ENCODE data around the gene LMNTD2. TPM values are rescaled to one million over a fixed set of nuclear protein-coding genes. Genes with fewer than 3 reads are reported as not detected.

The LMNTD2 gene
- total RNA-seq (1 to 10 TPM in 1 of 2 donors, under 1 TPM in 1; 0.79 to 1.4 TPM), polyA plus RNA-seq (ENCODE audit: insufficient read length in 2 of 2) (1 to 10 TPM; 5.2 to 7.6 TPM)
- long read RNA-seq, donor 1, result 0 reads
- long read RNA-seq, donor 2, result 0 reads
- long read RNA-seq, donor 3, result 0 reads
- long read RNA-seq, donor 4, partial matches to known transcripts, result 10 of 10 reads
- long read RNA-seq, donor 4, other reads (novel, unspliced or antisense), result 0 of 10 reads

DNA sequence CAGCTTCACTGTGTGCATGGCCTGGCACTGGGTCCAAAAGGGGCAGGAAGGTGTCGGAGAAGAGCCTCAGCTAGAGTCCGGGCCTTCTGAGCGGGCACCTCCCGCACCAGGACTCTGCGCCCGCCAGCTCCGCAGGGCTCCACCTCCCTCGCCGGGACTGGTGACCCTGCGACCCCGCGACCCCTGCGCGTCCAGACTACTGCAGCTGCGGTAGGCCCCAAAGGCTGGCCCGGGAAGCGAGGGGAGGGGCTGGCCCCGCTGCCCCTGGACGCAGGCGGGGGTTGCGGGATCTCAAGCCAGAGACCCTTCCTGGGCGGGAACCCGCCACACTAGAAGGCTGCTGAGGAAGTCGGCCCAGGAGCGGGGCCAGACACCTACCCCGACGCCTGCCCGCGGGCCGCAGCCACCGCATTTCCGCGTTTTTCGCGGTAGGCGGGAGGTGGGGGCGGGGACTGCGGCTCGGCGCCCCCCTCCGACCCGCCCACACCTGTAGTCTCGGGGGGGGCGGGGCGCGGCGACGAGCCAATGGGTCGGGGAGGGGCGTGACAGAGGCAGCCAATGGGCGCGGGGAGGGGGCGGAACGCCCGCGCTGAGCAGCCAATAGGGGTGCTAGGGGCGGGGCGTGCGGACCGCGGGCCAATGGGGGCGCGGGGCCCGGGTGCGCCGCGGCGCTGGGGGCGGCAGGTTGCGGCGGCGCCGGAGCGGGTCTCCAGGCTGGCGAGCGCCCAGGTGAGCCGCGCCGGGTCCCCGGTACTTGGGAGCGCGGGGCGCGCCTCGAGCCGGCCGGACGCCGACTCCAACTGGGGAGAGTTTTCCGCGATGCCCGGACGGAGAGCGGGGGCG, at the start of gene LMNTD2, which contains the start of gene RASSF7:
LMNTD2 (minus strand) TSS at position 434 of the 843 bp plus-strand sequence; CDS start at position 412, 22 bp downstream.
RASSF7 (plus strand) TSS at position 666 of the 843 bp plus-strand sequence. CDS start 799 bp downstream, outside the sequence.
- Histone ChIP-seq H3K27me3 (ENCODE audit: control insufficient read depth, insufficient read depth, low read length) (peaks cover 47% of the 10 kb centered on the region), H3K4me1 (ENCODE audit: control insufficient read depth, insufficient read depth, low read length) (peaks cover 27% of the 10 kb centered on the region), H3K36me3 (ENCODE audit: control insufficient read depth, insufficient read depth, low read length) (peaks cover 31% of the 10 kb centered on the region), H3K4me3 (ENCODE audit: low read depth, low read length) (peak within 1 kb of the TSS; percentile 47), H3K9me3 (ENCODE audit: control insufficient read depth, insufficient read depth, low read length) (no peaks in the 10 kb centered on the region), H3K27ac (ENCODE audit: low read depth, low read length) (no peak within 1 kb of the TSS)
- under 1% methylated on average over 95 of the region's 95 CpGs for WGBS (ENCODE audit: insufficient coverage)
- DNase-seq (ENCODE audit: low read depth in 4 of 6, low spot score in 6 of 6), result peak in 5 of 6 donors; percentile 76 to 96 (median 83)

- peaks cover 99% of the 10 kb centered on the region for H3K36me3 ChIP-seq (ENCODE audit: control insufficient read depth, insufficient read depth, low read length)
Measured at GRCh38 chr11:609341-609811, 48.8 kb upstream of the LMNTD2 start.

DNA sequence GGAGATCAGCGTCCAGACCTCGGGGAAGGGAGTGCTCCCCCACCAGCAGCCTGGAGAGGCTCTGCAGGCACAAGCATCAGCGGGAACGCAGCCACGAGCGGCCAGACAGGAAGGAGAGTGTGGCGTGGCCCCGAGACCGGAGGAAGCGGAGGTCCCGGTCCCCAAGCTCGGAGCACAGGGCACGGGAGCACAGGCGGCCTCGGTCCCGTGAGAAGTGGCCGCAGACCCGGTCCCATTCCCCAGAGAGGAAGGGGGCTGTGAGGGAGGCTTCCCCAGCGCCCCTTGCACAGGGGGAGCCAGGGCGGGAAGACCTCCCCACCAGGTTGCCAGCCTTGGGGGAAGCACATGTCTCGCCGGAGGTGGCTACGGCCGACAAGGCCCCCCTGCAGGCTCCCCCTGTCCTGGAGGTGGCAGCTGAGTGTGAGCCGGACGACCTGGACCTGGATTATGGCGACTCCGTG, 48.3 kb upstream of the LMNTD2 start:
- Histone ChIP-seq H3K4me1 (ENCODE audit: control insufficient read depth, insufficient read depth, low read length) (peaks cover 3% of the 10 kb centered on the region), H3K36me3 (ENCODE audit: control insufficient read depth, insufficient read depth, low read length) (peaks cover 99% of the 10 kb centered on the region), H3K4me3 (ENCODE audit: low read depth, low read length) (no peak overlapping the region), H3K27me3 (ENCODE audit: control insufficient read depth, insufficient read depth, low read length) (no peaks in the 10 kb centered on the region), H3K27ac (ENCODE audit: low read depth, low read length) (no peak overlapping the region), H3K9me3 (ENCODE audit: control insufficient read depth, insufficient read depth, low read length) (no peaks in the 10 kb centered on the region)
- no peak for DNase-seq (ENCODE audit: low read depth in 4 of 6, low spot score in 6 of 6)
- 90% methylated on average over 28 of the region's 28 CpGs for WGBS (ENCODE audit: insufficient coverage)

More at GRCh38 chr11:609341-609811, 48.8 kb upstream of the LMNTD2 start:
- H3K27ac ChIP-seq (ENCODE audit: low read depth, low read length), result no peak overlapping the region
- no peaks in the 10 kb centered on the region for H3K9me3 ChIP-seq (ENCODE audit: control insufficient read depth, insufficient read depth, low read length)
- H3K27me3 ChIP-seq (ENCODE audit: control insufficient read depth, insufficient read depth, low read length), result no peaks in the 10 kb centered on the region
- no peak overlapping the region for H3K4me3 ChIP-seq (ENCODE audit: low read depth, low read length)
- H3K4me1 ChIP-seq (ENCODE audit: control insufficient read depth, insufficient read depth, low read length), result peaks cover 8% of the 10 kb centered on the region
- no peak for DNase-seq (ENCODE audit: low read depth in 4 of 6, low spot score in 6 of 6)
- 94% methylated on average over 28 of the region's 28 CpGs for WGBS (ENCODE audit: insufficient coverage)

DNA sequence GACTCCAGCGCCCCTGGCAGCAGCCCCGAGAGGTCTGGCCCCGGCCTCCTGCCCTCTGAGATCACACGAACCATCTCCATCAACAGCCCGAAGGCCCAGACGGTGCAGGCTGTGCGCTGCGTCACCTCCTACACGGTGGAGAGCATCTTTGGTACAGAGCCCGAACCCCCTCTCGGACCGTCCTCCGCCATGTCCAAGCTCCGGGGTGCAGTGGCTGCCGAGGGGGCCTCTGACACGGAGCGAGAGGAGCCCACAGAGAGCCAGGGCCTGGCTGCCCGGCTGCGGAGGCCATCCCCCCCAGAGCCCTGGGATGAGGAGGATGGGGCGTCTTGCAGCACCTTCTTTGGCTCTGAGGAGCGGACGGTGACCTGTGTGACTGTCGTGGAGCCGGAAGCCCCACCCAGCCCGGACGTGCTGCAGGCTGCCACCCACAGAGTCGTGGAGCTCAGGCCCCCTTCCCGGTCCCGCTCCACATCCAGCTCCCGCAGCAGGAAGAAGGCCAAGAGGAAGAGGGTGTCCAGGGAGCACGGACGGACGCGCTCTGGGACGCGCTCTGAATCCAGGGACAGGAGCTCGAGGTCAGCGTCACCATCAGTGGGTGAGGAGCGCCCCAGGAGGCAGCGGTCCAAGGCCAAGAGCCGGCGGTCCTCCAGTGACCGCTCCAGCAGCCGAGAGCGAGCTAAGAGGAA, 47.6 kb upstream of the LMNTD2 start:
- Histone ChIP-seq H3K4me1 (ENCODE audit: control insufficient read depth, insufficient read depth, low read length) (peaks cover under 1% of the 10 kb centered on the region), H3K4me3 (ENCODE audit: low read depth, low read length) (no peak overlapping the region), H3K36me3 (ENCODE audit: control insufficient read depth, insufficient read depth, low read length) (peaks cover 99% of the 10 kb centered on the region), H3K27ac (ENCODE audit: low read depth, low read length) (no peak overlapping the region), H3K27me3 (ENCODE audit: control insufficient read depth, insufficient read depth, low read length) (no peaks in the 10 kb centered on the region), H3K9me3 (ENCODE audit: control insufficient read depth, insufficient read depth, low read length) (no peaks in the 10 kb centered on the region)
- 94% methylated on average over 45 of the region's 45 CpGs for WGBS (ENCODE audit: insufficient coverage)
- no peak for DNase-seq (ENCODE audit: low read depth in 4 of 6, low spot score in 6 of 6)

- no peak for DNase-seq (ENCODE audit: low read depth in 4 of 6, low spot score in 6 of 6)
- no peak overlapping the region for H3K27ac ChIP-seq (ENCODE audit: low read depth, low read length)
- H3K4me1 ChIP-seq (ENCODE audit: control insufficient read depth, insufficient read depth, low read length), result no peaks in the 10 kb centered on the region
- H3K9me3 ChIP-seq (ENCODE audit: control insufficient read depth, insufficient read depth, low read length), result no peaks in the 10 kb centered on the region
- peaks cover 99% of the 10 kb centered on the region for H3K36me3 ChIP-seq (ENCODE audit: control insufficient read depth, insufficient read depth, low read length)
- WGBS (ENCODE audit: insufficient coverage), result 93% methylated on average over 34 of the region's 35 CpGs
- H3K4me3 ChIP-seq (ENCODE audit: low read depth, low read length), result no peak overlapping the region
- no peaks in the 10 kb centered on the region for H3K27me3 ChIP-seq (ENCODE audit: control insufficient read depth, insufficient read depth, low read length)
Measured at GRCh38 chr11:607020-607780, 46.7 kb upstream of the LMNTD2 start.

DNA sequence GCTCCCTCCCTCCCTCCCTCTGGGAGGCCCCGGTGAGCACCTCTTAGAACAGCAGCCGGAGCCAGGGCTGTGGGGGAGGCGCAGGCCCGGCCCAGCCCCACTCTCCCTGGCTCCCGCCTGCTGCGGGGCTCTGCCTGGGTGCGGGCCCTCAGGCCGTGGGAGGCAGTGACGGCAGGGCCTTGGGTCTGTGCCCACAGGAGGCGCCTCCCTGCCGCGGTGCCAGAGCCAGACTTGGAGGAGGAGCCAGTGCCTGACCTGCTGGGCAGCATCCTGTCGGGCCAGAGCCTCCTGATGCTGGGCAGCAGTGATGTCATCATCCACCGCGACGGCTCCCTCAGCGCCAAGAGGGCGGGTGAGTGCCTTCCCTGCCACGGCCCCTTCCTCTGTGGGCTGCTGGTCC, 45.7 kb upstream of the LMNTD2 start:
- no peaks in the 10 kb centered on the region for H3K4me1 ChIP-seq (ENCODE audit: control insufficient read depth, insufficient read depth, low read length)
- no peak overlapping the region for H3K27ac ChIP-seq (ENCODE audit: low read depth, low read length)
- H3K4me3 ChIP-seq (ENCODE audit: low read depth, low read length), result no peak overlapping the region
- DNase-seq (ENCODE audit: low read depth in 4 of 6, low spot score in 6 of 6), result no peak
- H3K27me3 ChIP-seq (ENCODE audit: control insufficient read depth, insufficient read depth, low read length), result no peaks in the 10 kb centered on the region
- 85% methylated on average over 16 of the region's 19 CpGs for WGBS (ENCODE audit: insufficient coverage)
- H3K36me3 ChIP-seq (ENCODE audit: control insufficient read depth, insufficient read depth, low read length), result peaks cover 99% of the 10 kb centered on the region
- no peaks in the 10 kb centered on the region for H3K9me3 ChIP-seq (ENCODE audit: control insufficient read depth, insufficient read depth, low read length)

DNA sequence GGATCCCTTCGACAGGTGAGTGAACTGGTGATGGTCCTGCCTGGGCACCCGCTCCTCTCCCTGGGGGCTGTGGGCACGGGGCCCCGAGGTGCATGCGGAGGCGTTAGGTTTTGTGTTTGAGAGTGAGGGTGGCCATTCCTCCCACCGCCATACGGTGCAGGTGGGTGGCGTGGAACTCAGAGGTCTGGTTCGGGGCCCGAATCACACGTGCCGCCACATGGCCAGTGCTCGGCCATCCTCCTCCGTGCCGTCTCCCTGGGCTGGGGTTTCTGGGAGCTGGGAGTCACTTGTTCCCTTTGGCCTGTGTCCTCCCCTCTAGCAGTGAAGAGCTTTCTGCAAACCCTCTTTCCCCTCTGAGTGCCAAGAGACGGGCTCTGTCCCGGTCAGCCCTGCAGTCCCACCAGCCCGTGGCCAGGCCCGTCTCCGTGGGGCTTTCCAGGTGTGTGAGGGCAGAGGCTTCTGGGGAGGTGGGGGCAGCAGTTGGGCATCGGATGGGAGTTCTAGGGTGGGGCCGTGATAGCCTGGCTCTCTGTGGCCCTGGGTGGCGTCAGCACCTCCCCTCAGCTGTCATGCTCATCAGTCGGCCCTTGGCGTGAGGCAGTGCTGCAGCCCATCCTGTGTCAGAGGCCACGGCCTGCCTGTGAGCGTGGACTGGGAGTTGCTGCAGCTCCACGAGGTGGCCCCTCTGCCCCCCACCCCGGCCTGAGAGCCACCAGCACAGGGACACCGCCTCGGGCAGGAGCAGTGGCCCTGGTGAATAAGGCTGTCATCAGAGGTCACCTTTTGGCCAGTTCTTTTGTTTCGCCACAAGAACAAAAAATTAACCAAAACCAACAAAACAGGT, 45.0 kb upstream of the LMNTD2 start:
- 97% methylated on average over 28 of the region's 33 CpGs for WGBS (ENCODE audit: insufficient coverage)
- Histone ChIP-seq H3K36me3 (ENCODE audit: control insufficient read depth, insufficient read depth, low read length) (peaks cover 97% of the 10 kb centered on the region), H3K4me1 (ENCODE audit: control insufficient read depth, insufficient read depth, low read length) (no peaks in the 10 kb centered on the region), H3K9me3 (ENCODE audit: control insufficient read depth, insufficient read depth, low read length) (no peaks in the 10 kb centered on the region), H3K4me3 (ENCODE audit: low read depth, low read length) (no peak overlapping the region), H3K27ac (ENCODE audit: low read depth, low read length) (no peak overlapping the region), H3K27me3 (ENCODE audit: control insufficient read depth, insufficient read depth, low read length) (no peaks in the 10 kb centered on the region)
- DNase-seq (ENCODE audit: low read depth in 4 of 6, low spot score in 6 of 6), result no peak

DNA sequence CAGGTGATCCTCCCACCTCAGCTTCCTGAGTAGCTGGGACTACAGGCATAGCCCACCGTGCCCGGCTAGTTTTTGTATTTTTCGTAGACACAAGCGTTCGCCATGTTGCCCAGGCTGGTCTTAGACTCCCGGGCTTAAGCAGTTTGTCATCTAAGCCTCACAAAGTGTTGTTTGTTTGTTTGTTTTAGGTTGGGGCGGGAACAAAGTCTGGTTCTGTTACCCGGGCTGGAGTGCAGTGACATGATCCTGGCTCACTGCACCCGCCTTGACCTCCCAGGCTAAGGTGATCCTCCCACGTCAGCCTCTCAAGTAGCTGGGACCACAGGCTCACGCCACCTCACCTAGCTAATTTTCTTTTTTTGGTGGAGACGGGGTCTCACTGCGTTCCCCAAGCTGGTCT, 42.6 kb upstream of the LMNTD2 start:
- Histone ChIP-seq H3K27ac (ENCODE audit: low read depth, low read length) (no peak overlapping the region), H3K27me3 (ENCODE audit: control insufficient read depth, insufficient read depth, low read length) (no peaks in the 10 kb centered on the region), H3K4me3 (ENCODE audit: low read depth, low read length) (no peak overlapping the region), H3K4me1 (ENCODE audit: control insufficient read depth, insufficient read depth, low read length) (no peaks in the 10 kb centered on the region), H3K9me3 (ENCODE audit: control insufficient read depth, insufficient read depth, low read length) (no peaks in the 10 kb centered on the region), H3K36me3 (ENCODE audit: control insufficient read depth, insufficient read depth, low read length) (peaks cover 97% of the 10 kb centered on the region)
- 95% methylated on average over 12 of the region's 13 CpGs for WGBS (ENCODE audit: insufficient coverage)
- DNase-seq (ENCODE audit: low read depth in 4 of 6, low spot score in 6 of 6), result no peak

Data from spinal cord (tissue), 10 donors.